Measurements from ENCODE around the gene ANKRD33B. TPM values are rescaled to one million over a fixed set of nuclear protein-coding genes. Genes with fewer than 3 reads are reported as not detected.

The ANKRD33B gene
- total RNA-seq, 3 donors from 2014 or later (not counting 1 experiment from before 2014, with no cell fraction given) = 2.4 to 4.3 (median 3.9) TPM

DNA sequence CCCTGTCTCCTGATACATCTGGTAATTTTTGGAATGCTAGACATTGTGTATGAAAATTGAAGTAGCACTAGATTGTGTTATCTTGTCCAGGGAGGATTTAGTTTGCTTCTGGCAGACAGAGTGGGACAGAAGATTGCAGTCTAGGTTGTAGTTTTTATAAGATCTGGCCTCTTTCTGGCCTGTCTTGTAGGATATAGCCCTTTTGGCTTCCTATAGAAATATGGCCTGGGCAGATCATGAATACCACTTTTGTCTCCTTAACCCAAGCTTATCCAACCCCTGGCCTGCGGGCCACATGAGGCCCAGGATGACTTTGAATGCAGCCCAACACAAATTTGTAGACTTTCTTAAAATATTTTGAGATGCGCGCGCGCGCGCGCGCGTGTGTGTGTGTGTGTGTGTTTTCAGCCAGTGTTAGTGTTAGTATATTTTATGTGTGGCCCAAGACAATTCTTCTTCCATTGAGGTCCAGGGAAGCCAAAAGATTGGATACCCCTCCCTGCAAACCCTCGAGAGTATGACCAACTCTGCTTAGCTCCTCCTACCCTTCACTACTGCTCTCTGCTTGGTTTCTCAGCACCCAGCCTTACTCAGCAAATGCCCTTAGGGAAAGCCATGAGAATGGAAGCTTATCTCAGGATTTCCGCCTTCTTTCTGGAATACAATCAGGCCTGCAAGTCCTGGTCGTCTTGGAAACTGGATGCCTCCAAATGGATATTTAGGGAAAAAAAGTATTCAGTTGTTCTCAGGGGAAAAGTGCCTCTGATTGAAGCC, 26.5 kb downstream of the ANKRD33B start:
- DNase-seq (no peak), ATAC-seq (no peak)
- no peak overlapping the region for H3K4me3 ChIP-seq (ENCODE audit: low read length)
- Mint-ChIP-seq H3K4me1 (peaks cover 12 to 19% of the 10 kb centered on the region in 2 donors), H3K4me3 (no peak overlapping the region), H3K36me3 (peaks cover 7% of the 10 kb centered on the region), H3K27ac (no peak overlapping the region), H3K27me3 (ENCODE audit: low read depth in 2 of 2) (peaks cover 7 to 17% of the 10 kb centered on the region in 2 donors), H3K9me3 (peaks cover 0 to 2% of the 10 kb centered on the region in 2 donors)
- no peaks in the 10 kb centered on the region for H3K27me3 ChIP-seq (ENCODE audit: control insufficient read depth, insufficient read depth, low read length)
- H3K4me1 ChIP-seq (ENCODE audit: control insufficient read depth, insufficient read depth, low read length) = no peaks in the 10 kb centered on the region
- no peak overlapping the region for H3K27ac ChIP-seq (ENCODE audit: low read length)
- no peaks in the 10 kb centered on the region for H3K36me3 ChIP-seq (ENCODE audit: control insufficient read depth, insufficient read depth, low read length)
- no peaks in the 10 kb centered on the region for H3K9me3 ChIP-seq (ENCODE audit: control insufficient read depth, insufficient read depth, low read length)
- WGBS (ENCODE audit: insufficient coverage) = 89% methylated on average over 7 of the region's 13 CpGs
- intact Hi-C loops (cut with micrococcal nuclease) = no loop called here
- TF ChIP-seq, protein P1, sequence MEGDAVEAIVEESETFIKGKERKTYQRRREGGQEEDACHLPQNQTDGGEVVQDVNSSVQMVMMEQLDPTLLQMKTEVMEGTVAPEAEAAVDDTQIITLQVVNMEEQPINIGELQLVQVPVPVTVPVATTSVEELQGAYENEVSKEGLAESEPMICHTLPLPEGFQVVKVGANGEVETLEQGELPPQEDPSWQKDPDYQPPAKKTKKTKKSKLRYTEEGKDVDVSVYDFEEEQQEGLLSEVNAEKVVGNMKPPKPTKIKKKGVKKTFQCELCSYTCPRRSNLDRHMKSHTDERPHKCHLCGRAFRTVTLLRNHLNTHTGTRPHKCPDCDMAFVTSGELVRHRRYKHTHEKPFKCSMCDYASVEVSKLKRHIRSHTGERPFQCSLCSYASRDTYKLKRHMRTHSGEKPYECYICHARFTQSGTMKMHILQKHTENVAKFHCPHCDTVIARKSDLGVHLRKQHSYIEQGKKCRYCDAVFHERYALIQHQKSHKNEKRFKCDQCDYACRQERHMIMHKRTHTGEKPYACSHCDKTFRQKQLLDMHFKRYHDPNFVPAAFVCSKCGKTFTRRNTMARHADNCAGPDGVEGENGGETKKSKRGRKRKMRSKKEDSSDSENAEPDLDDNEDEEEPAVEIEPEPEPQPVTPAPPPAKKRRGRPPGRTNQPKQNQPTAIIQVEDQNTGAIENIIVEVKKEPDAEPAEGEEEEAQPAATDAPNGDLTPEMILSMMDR (IDR thresholded peaks at IDR 0.05) = no peak

DNA sequence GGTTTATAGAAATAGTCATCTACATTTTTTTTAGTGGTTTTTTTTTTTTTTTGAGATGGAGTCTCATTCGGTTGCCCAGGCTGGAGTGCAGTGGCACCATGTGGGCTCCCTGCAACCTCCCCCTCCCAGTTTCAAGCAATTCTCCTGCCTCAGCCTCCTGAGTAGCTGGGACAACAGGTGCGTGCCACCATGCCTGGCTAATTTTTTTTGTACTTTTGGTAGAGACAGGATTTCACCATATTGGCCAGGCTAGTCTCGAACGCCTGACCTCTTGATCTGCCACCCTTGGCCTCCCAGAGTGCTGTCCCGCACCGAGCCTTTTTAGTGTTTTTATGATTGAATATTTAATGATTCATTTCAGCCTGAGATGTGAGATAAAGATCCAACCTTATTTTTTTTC, 27.3 kb downstream of the ANKRD33B start:
- WGBS (ENCODE audit: insufficient coverage) = 83% methylated on average over 5 of the region's 6 CpGs
- intact Hi-C loops (cut with micrococcal nuclease) = no loop called here
- H3K4me1 Mint-ChIP-seq = peaks cover 18 to 22% of the 10 kb centered on the region in 2 donors
- H3K27me3 ChIP-seq (ENCODE audit: control insufficient read depth, insufficient read depth, low read length) = no peaks in the 10 kb centered on the region
- TF ChIP-seq, protein P1 (IDR thresholded peaks at IDR 0.05) = no peak
- H3K36me3 Mint-ChIP-seq = peaks cover 7% of the 10 kb centered on the region
- DNase-seq = no peak
- no peak overlapping the region for H3K4me3 ChIP-seq (ENCODE audit: low read length)
- peaks cover 7 to 16% of the 10 kb centered on the region in 2 donors for H3K27me3 Mint-ChIP-seq (ENCODE audit: low read depth in 2 of 2)
- no peak overlapping the region for H3K27ac Mint-ChIP-seq
- H3K27ac ChIP-seq (ENCODE audit: low read length) = no peak overlapping the region
- no peaks in the 10 kb centered on the region for H3K36me3 ChIP-seq (ENCODE audit: control insufficient read depth, insufficient read depth, low read length)
- H3K4me1 ChIP-seq (ENCODE audit: control insufficient read depth, insufficient read depth, low read length) = no peaks in the 10 kb centered on the region
- no peak for ATAC-seq
- H3K9me3 ChIP-seq (ENCODE audit: control insufficient read depth, insufficient read depth, low read length) = no peaks in the 10 kb centered on the region
- peaks cover 0 to 2% of the 10 kb centered on the region in 2 donors for H3K9me3 Mint-ChIP-seq
- H3K4me3 Mint-ChIP-seq = no peak overlapping the region

DNA sequence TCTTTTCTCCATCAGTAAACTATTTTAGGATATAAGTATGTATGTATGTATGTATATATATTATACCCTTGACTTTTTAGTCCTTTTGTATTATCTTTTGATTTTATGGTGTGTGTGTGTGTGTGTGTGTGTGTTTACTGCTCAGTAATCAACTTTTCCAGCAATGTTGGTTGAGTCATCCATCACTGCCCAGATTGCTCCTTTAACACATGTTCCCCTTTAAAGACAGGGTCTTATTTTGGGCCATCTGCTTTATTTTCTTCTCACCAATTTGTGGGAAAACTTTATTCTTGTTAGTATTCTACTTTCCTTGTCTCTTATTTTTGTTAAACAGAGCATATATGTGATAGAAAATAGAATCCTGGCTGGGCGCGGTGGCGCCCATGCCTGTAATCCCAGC, 28.1 kb downstream of the ANKRD33B start:
- no CpG with 5 or more reads among the region's 3 CpGs for WGBS (ENCODE audit: insufficient coverage)
- ATAC-seq = no peak
- DNase-seq = no peak
- Histone ChIP-seq H3K4me3 (ENCODE audit: low read length) (no peak overlapping the region), H3K27me3 (ENCODE audit: control insufficient read depth, insufficient read depth, low read length) (no peaks in the 10 kb centered on the region), H3K9me3 (ENCODE audit: control insufficient read depth, insufficient read depth, low read length) (no peaks in the 10 kb centered on the region), H3K27ac (ENCODE audit: low read length) (no peak overlapping the region), H3K4me1 (ENCODE audit: control insufficient read depth, insufficient read depth, low read length) (no peaks in the 10 kb centered on the region), H3K36me3 (ENCODE audit: control insufficient read depth, insufficient read depth, low read length) (no peaks in the 10 kb centered on the region)
- intact Hi-C loops (cut with micrococcal nuclease) = no loop called here
- peaks cover 7% of the 10 kb centered on the region for H3K36me3 Mint-ChIP-seq
- peaks cover 0 to 2% of the 10 kb centered on the region in 2 donors for H3K9me3 Mint-ChIP-seq
- peaks cover 22 to 25% of the 10 kb centered on the region in 2 donors for H3K4me1 Mint-ChIP-seq
- H3K4me3 Mint-ChIP-seq = no peak overlapping the region
- TF ChIP-seq, protein P1 (IDR thresholded peaks at IDR 0.05) = no peak
- peaks cover 7 to 16% of the 10 kb centered on the region in 2 donors for H3K27me3 Mint-ChIP-seq (ENCODE audit: low read depth in 2 of 2)
- H3K27ac Mint-ChIP-seq = no peak overlapping the region

DNA sequence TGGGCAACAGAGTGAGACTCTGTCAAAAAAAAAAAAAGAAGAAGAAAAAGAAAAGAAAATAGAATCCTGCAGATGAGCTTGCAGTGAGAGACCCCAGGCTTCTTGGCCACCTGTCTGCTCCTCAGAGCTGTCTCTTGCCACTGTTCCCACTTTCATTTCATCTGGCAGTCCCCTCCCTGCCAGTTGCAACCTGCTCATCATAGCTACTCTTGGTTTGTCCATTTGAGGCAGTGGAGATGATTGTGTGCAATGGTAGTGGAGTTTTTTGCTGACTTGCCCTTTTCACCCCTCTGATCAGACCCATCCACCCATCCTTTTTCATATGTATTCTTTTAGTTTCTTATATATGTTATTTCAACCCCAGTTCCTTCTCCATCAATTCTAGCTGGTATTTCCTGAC, 28.7 kb downstream of the ANKRD33B start:
- Histone ChIP-seq H3K27ac (ENCODE audit: low read length) (no peak overlapping the region), H3K4me3 (ENCODE audit: low read length) (no peak overlapping the region), H3K36me3 (ENCODE audit: control insufficient read depth, insufficient read depth, low read length) (no peaks in the 10 kb centered on the region), H3K4me1 (ENCODE audit: control insufficient read depth, insufficient read depth, low read length) (no peaks in the 10 kb centered on the region), H3K9me3 (ENCODE audit: control insufficient read depth, insufficient read depth, low read length) (no peaks in the 10 kb centered on the region), H3K27me3 (ENCODE audit: control insufficient read depth, insufficient read depth, low read length) (no peaks in the 10 kb centered on the region)
- Mint-ChIP-seq H3K9me3 (peaks cover 0 to 2% of the 10 kb centered on the region in 2 donors), H3K36me3 (peaks cover 7% of the 10 kb centered on the region), H3K4me3 (no peak overlapping the region), H3K4me1 (peaks cover 22 to 25% of the 10 kb centered on the region in 2 donors), H3K27ac (no peak overlapping the region), H3K27me3 (ENCODE audit: low read depth in 2 of 2) (peaks cover 7 to 16% of the 10 kb centered on the region in 2 donors)
- DNase-seq (no peak), ATAC-seq (no peak)
- intact Hi-C loops (cut with micrococcal nuclease) = no loop called here
- TF ChIP-seq, protein P1 (IDR thresholded peaks at IDR 0.05) = no peak
